Thymus (tissue), 11 donors: ENCODE measurements around the gene RUNX3. TPM values are rescaled to one million over a fixed set of nuclear protein-coding genes. Genes with fewer than 3 reads are reported as not detected.

Experiments used
- DNase-seq, 9 donors: peaks; one replicate each; pipeline ENCODE4 v3.0.0-alpha.2; 2013; ENCODE audit warnings: low spot score in 9 of 9, low read depth in 6 of 9, missing footprints in 1 of 9
- H3K27ac ChIP-seq, 2 donors: one replicate each; pipeline ENCODE4 v1.5.1; 2013; ENCODE audit warnings: control low read depth in 1 of 2, low read depth in 1 of 2, low read length in 1 of 2, mild to moderate bottlenecking in 1 of 2, moderate library complexity in 1 of 2
- H3K27me3 ChIP-seq, 2 donors: one replicate each; pipeline ENCODE4 v1.5.1; 2013; ENCODE audit warnings: low read length in 1 of 2; ENCODE audit not compliant: control insufficient read depth in 2 of 2, insufficient read depth in 1 of 2
- H3K36me3 ChIP-seq, 2 donors: one replicate each; pipeline ENCODE4 v1.5.1; 2013; ENCODE audit warnings: low read length in 1 of 2, mild to moderate bottlenecking in 1 of 2, moderate library complexity in 1 of 2; ENCODE audit not compliant: control insufficient read depth in 2 of 2, insufficient read depth in 2 of 2
- H3K4me1 ChIP-seq, 2 donors: one replicate each; pipeline ENCODE4 v1.5.1; 2013; ENCODE audit warnings: low read length in 2 of 2; ENCODE audit not compliant: control insufficient read depth in 2 of 2, insufficient read depth in 2 of 2
- H3K4me3 ChIP-seq, 2 donors: one replicate each; pipeline ENCODE4 v1.5.1; 2013; ENCODE audit warnings: low read length in 2 of 2, control low read depth in 1 of 2, mild to moderate bottlenecking in 1 of 2
- H3K9me3 ChIP-seq, 2 donors: one replicate each; pipeline ENCODE4 v1.5.1; 2013; ENCODE audit warnings: low read length in 1 of 2, mild to moderate bottlenecking in 1 of 2; ENCODE audit not compliant: control insufficient read depth in 2 of 2, insufficient read depth in 1 of 2
- WGBS: extraction: QIAGEN DNeasy Blood & Tissue Kit; methylation state at CpG from one replicate; pipeline ENCODE4 v1.1.7; 2013; 5-methylcytosine and 5-hydroxymethylcytosine counted together
- polyA plus RNA-seq: library from polyadenylated mRNA; stranded (reverse); fragments of 200-250 nt; gene quantifications from one replicate; pipeline ENCODE4 v1.2.3, GENCODE V29; 2013
- total RNA-seq: library from RNA; stranded (reverse); fragments of 120-200 nt; gene quantifications from one replicate; pipeline ENCODE4 v1.2.4, GENCODE V29; 2013
- donor health status: healthy.

Gene RUNX3
- total and polyA plus RNA-seq, 2 donors, result 4.9 to 13.6 TPM

- H3K4me1 ChIP-seq, result peaks cover 13 to 68% of the 10 kb centered on the region in 2 donors
- no peak for DNase-seq
- no peak overlapping the region for H3K4me3 ChIP-seq
- peaks cover 0 to 2% of the 10 kb centered on the region in 2 donors for H3K27me3 ChIP-seq
- WGBS, result 94% methylated on average over 10 of the region's 10 CpGs
- peak overlapping the region in 1 of 2 donors; percentile 72 for H3K27ac ChIP-seq
- no peaks in the 10 kb centered on the region for H3K9me3 ChIP-seq
- H3K36me3 ChIP-seq, result no peaks in the 10 kb centered on the region
Observed at GRCh38 chr1:24965571-24965930, 35.5 kb upstream of the RUNX3 start.

GRCh38 chr1:24964811-24965570 is 34.9 kb upstream of the RUNX3 start:
- peak; percentile 59 to 94 (median 80) for DNase-seq
- peaks cover 13 to 64% of the 10 kb centered on the region in 2 donors for H3K4me1 ChIP-seq
- 35% methylated on average over 32 of the region's 32 CpGs for WGBS
- peak overlapping the region in 1 of 2 donors; percentile 35 for H3K4me3 ChIP-seq
- no peaks in the 10 kb centered on the region for H3K36me3 ChIP-seq
- H3K27me3 ChIP-seq, result peaks cover 0 to 2% of the 10 kb centered on the region in 2 donors
- H3K27ac ChIP-seq, result peak overlapping the region; percentile 48 to 77
- H3K9me3 ChIP-seq, result no peaks in the 10 kb centered on the region

GRCh38 chr1:24963943-24964693 is 34.0 kb upstream of the RUNX3 start:
- peaks cover 0 to 2% of the 10 kb centered on the region in 2 donors for H3K27me3 ChIP-seq
- no peaks in the 10 kb centered on the region for H3K9me3 ChIP-seq
- WGBS, result 95% methylated on average over 23 of the region's 23 CpGs
- peaks cover 13 to 55% of the 10 kb centered on the region in 2 donors for H3K4me1 ChIP-seq
- H3K27ac ChIP-seq, result peak overlapping the region; percentile 21 to 77
- no peaks in the 10 kb centered on the region for H3K36me3 ChIP-seq
- DNase-seq, result no peak
- H3K4me3 ChIP-seq, result peak overlapping the region in 1 of 2 donors; percentile 35

GRCh38 chr1:24963099-24963872 is 33.2 kb upstream of the RUNX3 start:
- WGBS, result 85% methylated on average over 9 of the region's 9 CpGs
- Histone ChIP-seq H3K36me3 (no peaks in the 10 kb centered on the region), H3K4me1 (peaks cover 13 to 58% of the 10 kb centered on the region in 2 donors), H3K27ac (peak overlapping the region in 1 of 2 donors; percentile 46), H3K9me3 (no peaks in the 10 kb centered on the region), H3K27me3 (peaks cover 0 to 2% of the 10 kb centered on the region in 2 donors), H3K4me3 (peak overlapping the region in 1 of 2 donors; percentile 35)
- peak in 6 of 9 donors; percentile 29 to 76 (median 50) for DNase-seq

GRCh38 chr1:24961961-24962861 is 32.1 kb upstream of the RUNX3 start:
- H3K4me3 ChIP-seq, result peak overlapping the region in 1 of 2 donors; percentile 35
- 95% methylated on average over 26 of the region's 26 CpGs for WGBS
- no peak for DNase-seq
- H3K27ac ChIP-seq, result no peak overlapping the region
- H3K36me3 ChIP-seq, result no peaks in the 10 kb centered on the region
- peaks cover 0 to 2% of the 10 kb centered on the region in 2 donors for H3K27me3 ChIP-seq
- no peaks in the 10 kb centered on the region for H3K9me3 ChIP-seq
- H3K4me1 ChIP-seq, result peaks cover 13 to 68% of the 10 kb centered on the region in 2 donors

- Histone ChIP-seq H3K9me3 (no peaks in the 10 kb centered on the region), H3K27ac (no peak overlapping the region), H3K4me1 (peaks cover 13 to 68% of the 10 kb centered on the region in 2 donors), H3K4me3 (no peak overlapping the region), H3K36me3 (no peaks in the 10 kb centered on the region), H3K27me3 (peaks cover 0 to 2% of the 10 kb centered on the region in 2 donors)
- DNase-seq, result no peak
- 87% methylated on average over 7 of the region's 7 CpGs for WGBS
Observed at GRCh38 chr1:24961334-24961733, 31.3 kb upstream of the RUNX3 start.

- peaks cover 13 to 69% of the 10 kb centered on the region in 2 donors for H3K4me1 ChIP-seq
Observed at GRCh38 chr1:24960071-24960801, 30.2 kb upstream of the RUNX3 start.

GRCh38 chr1:24959623-24959975 is 29.5 kb upstream of the RUNX3 start:
- Histone ChIP-seq H3K36me3 (peaks cover 0 to 4% of the 10 kb centered on the region in 2 donors), H3K27me3 (peaks cover 0 to 2% of the 10 kb centered on the region in 2 donors), H3K9me3 (no peaks in the 10 kb centered on the region), H3K4me1 (peaks cover 12 to 69% of the 10 kb centered on the region in 2 donors), H3K4me3 (no peak overlapping the region), H3K27ac (no peak overlapping the region)
- WGBS, result 97% methylated on average over 8 of the region's 8 CpGs
- DNase-seq, result no peak

More at GRCh38 chr1:24960071-24960801, 30.2 kb upstream of the RUNX3 start:
- DNase-seq, result no peak
- peaks cover 0 to 2% of the 10 kb centered on the region in 2 donors for H3K27me3 ChIP-seq
- H3K4me3 ChIP-seq, result no peak overlapping the region
- WGBS, result over 99% methylated on average over 11 of the region's 11 CpGs
- H3K9me3 ChIP-seq, result no peaks in the 10 kb centered on the region
- H3K27ac ChIP-seq, result no peak overlapping the region
- no peaks in the 10 kb centered on the region for H3K36me3 ChIP-seq
